Fibroblast of lung (primary cell): ENCODE data around the gene APOH. TPM values are rescaled to one million over a fixed set of nuclear protein-coding genes. Genes with fewer than 3 reads are reported as not detected.

Experiments used
- DNase-seq, 2 donors: peaks; one replicate each; pipeline versions ENCODE4 v3.0.0 to v3.0.0-alpha.2; 2010; ENCODE audit warnings: low read depth in 2 of 2
- H2AFZ ChIP-seq: 2 replicates; pipeline ENCODE4 v1.5.1; 2012; ENCODE audit warnings: low read length, control low read depth, inconsistent platforms
- H3K27ac ChIP-seq: 2 replicates; pipeline ENCODE4 v1.5.1; 2011; ENCODE audit warnings: low read length, control low read depth; ENCODE audit not compliant: insufficient read depth
- H3K27me3 ChIP-seq: 2 replicates; pipeline ENCODE4 v1.5.1; 2011; ENCODE audit warnings: mild to moderate bottlenecking, low read length; ENCODE audit not compliant: control insufficient read depth, insufficient read depth
- H3K36me3 ChIP-seq: 2 replicates; pipeline ENCODE4 v1.5.1; 2011; ENCODE audit warnings: low read length; ENCODE audit not compliant: control insufficient read depth, insufficient read depth
- H3K4me1 ChIP-seq: 2 replicates; pipeline ENCODE4 v1.5.1; 2011; ENCODE audit warnings: low read length; ENCODE audit not compliant: control insufficient read depth, insufficient read depth; ENCODE audit errors: extremely low read depth
- H3K4me2 ChIP-seq: 2 replicates; pipeline ENCODE4 v1.5.1; 2011; ENCODE audit warnings: low read length, control low read depth; ENCODE audit not compliant: insufficient read depth; ENCODE audit errors: extremely low read depth
- H3K4me3 ChIP-seq, 4 experiments: fragments of 200-600 bp in 1 of 4; sonication (generic) in 1 of 4; replicated peaks in 1 of 4; 2 replicates each; pipeline ENCODE4 v1.5.1; 2011 to 2016; ENCODE audit warnings: low read length in 4 of 4, low read depth in 3 of 4, mild to moderate bottlenecking in 3 of 4, control low read depth in 2 of 4, inconsistent platforms in 1 of 4, mixed read lengths in 1 of 4; ENCODE audit not compliant: insufficient read depth in 1 of 4; ENCODE audit errors: control extremely low read depth in 1 of 4
- H3K79me2 ChIP-seq: 2 replicates; pipeline ENCODE4 v1.5.1; 2012; ENCODE audit warnings: mild to moderate bottlenecking, low read length, inconsistent platforms; ENCODE audit not compliant: control insufficient read depth, insufficient read depth
- H3K9ac ChIP-seq: 2 replicates; pipeline ENCODE4 v1.5.1; 2011; ENCODE audit warnings: mild to moderate bottlenecking, low read length, control low read depth; ENCODE audit not compliant: insufficient read depth
- H3K9me3 ChIP-seq: 2 replicates; pipeline ENCODE4 v1.5.1; 2012; ENCODE audit warnings: low read depth, low read length; ENCODE audit not compliant: control insufficient read depth, insufficient read depth
- H4K20me1 ChIP-seq: 2 replicates; pipeline ENCODE4 v1.5.1; 2011; ENCODE audit warnings: low read length; ENCODE audit not compliant: control insufficient read depth, insufficient read depth; ENCODE audit errors: extremely low read depth
- CTCF ChIP-seq, 2 donors: IDR thresholded peaks in 1 of 2; conservative IDR thresholded peaks in 1 of 2; 1 replicate in 1 of 2; 2 replicates in 1 of 2; pipeline ENCODE4 v1.5.1; 2011 to 2012; ENCODE audit warnings: low read length in 2 of 2, control low read depth in 1 of 2, inconsistent platforms in 1 of 2, low read depth in 1 of 2, mild to moderate bottlenecking in 1 of 2
- EZH2 ChIP-seq: IDR thresholded peaks from 2 replicates; pipeline ENCODE4 v1.5.1; 2012; ENCODE audit warnings: low read length, control low read depth, mild to moderate bottlenecking; ENCODE audit errors: missing control alignments
- polyA plus RNA-seq, 2 donors: library from polyadenylated mRNA; depleted of rRNA in 1 of 2; stranded (reverse) in 1 of 2; unstranded in 1 of 2; fragments of >200 nt; gene quantifications; 2 replicates each; pipeline ENCODE4 v1.2.1, GENCODE V29; 2011 to 2012; ENCODE audit warnings: missing spikeins in 1 of 2
- total RNA-seq: library from RNA; depleted of rRNA; stranded (reverse); fragments of >200 nt; gene quantifications from 2 replicates; pipeline ENCODE4 v1.2.1, GENCODE V29; 2014

The APOH gene
- total and polyA plus RNA-seq, 2 donors (not counting 1 experiment from before 2014, with no cell fraction given) = not detected

GRCh38 chr17:66200685-66201092, 28.5 kb downstream of the APOH start:
- Histone ChIP-seq H3K79me2 (no peaks in the 10 kb centered on the region), H4K20me1 (no peaks in the 10 kb centered on the region), H3K9ac (no peak overlapping the region), H3K4me2 (no peak overlapping the region), H2AFZ (no peak overlapping the region), H3K27ac (no peak overlapping the region), H3K36me3 (no peaks in the 10 kb centered on the region), H3K27me3 (no peaks in the 10 kb centered on the region), H3K4me1 (no peaks in the 10 kb centered on the region), H3K9me3 (no peaks in the 10 kb centered on the region), H3K4me3 (no peak overlapping the region)
- peak; percentile 80 to 86 for DNase-seq
- TF ChIP-seq CTCF (conservative IDR thresholded peaks at IDR 0.05 in 1 of 2, IDR thresholded peaks at IDR 0.05 in 1 of 2; ENCODE audit: low read depth in 1 of 2, low read length in 2 of 2) = peak; percentile 75 to 76
- TF ChIP-seq EZH2 = no peak

GRCh38 chr17:66198242-66198641, 31.0 kb downstream of the APOH start:
- Histone ChIP-seq H3K9me3 (no peaks in the 10 kb centered on the region), H3K27ac (no peak overlapping the region), H2AFZ (no peak overlapping the region), H3K36me3 (no peaks in the 10 kb centered on the region), H3K4me1 (no peaks in the 10 kb centered on the region), H3K4me3 (no peak overlapping the region), H3K9ac (no peak overlapping the region), H3K27me3 (no peaks in the 10 kb centered on the region), H3K79me2 (no peaks in the 10 kb centered on the region), H4K20me1 (no peaks in the 10 kb centered on the region), H3K4me2 (no peak overlapping the region)
- DNase-seq = no peak
- TF ChIP-seq CTCF (conservative IDR thresholded peaks at IDR 0.05 in 1 of 2, IDR thresholded peaks at IDR 0.05 in 1 of 2; ENCODE audit: low read depth in 1 of 2, low read length in 2 of 2) (no peak), EZH2 (no peak)

- Histone ChIP-seq H3K9ac (peak overlapping the region; percentile 72), H3K27me3 (no peaks in the 10 kb centered on the region), H3K4me2 (peak overlapping the region; percentile 81), H3K79me2 (peaks cover 3% of the 10 kb centered on the region), H3K4me1 (peaks cover 2% of the 10 kb centered on the region), H3K27ac (peak overlapping the region; percentile 24), H3K4me3 (peak overlapping the region; percentile 32 to 83 (median 62)), H2AFZ (peak overlapping the region; percentile 10), H3K9me3 (no peaks in the 10 kb centered on the region), H4K20me1 (no peaks in the 10 kb centered on the region), H3K36me3 (no peaks in the 10 kb centered on the region)
- no peak for TF ChIP-seq EZH2
- no peak for TF ChIP-seq CTCF (conservative IDR thresholded peaks at IDR 0.05 in 1 of 2, IDR thresholded peaks at IDR 0.05 in 1 of 2; ENCODE audit: low read depth in 1 of 2, low read length in 2 of 2)
- DNase-seq = peak in 1 of 2 donors; percentile 9
Observed at GRCh38 chr17:66192378-66192687, 36.9 kb downstream of the APOH start.
